ENCODE data around the gene CDKAL1. TPM values are rescaled to one million over a fixed set of nuclear protein-coding genes. Genes with fewer than 3 reads are reported as not detected.

The CDKAL1 gene
- total RNA-seq, 2 donors from 2014 or later, result 23.5 to 26.4 TPM

- H3K9me3 Mint-ChIP-seq, result peaks cover under 1% of the 10 kb centered on the region
- no peak overlapping the region for H3K4me3 ChIP-seq (ENCODE audit: low read length)
These were observed 652.3 kb downstream of the CDKAL1 start for GRCh38 chr6:21186479-21187055.

GRCh38 chr6:21187485-21187884 is 653.2 kb downstream of the CDKAL1 start:
- DNase-seq, result no peak
- TF ChIP-seq CTCF (conservative IDR thresholded peaks at IDR 0.05), result no peak
- WGBS, 2 experiments (ENCODE audit: insufficient coverage in 1 of 2, insufficient read length in 1 of 2), result 90% methylated on average over 2 of the region's 2 CpGs; no CpG with 5 or more reads in 1 of the 2 experiments
- Histone ChIP-seq H3K9me3 (ENCODE audit: control insufficient read depth, low read length) (no peaks in the 10 kb centered on the region), H3K9ac (ENCODE audit: extremely low read depth, low read length, poor library complexity, severe bottlenecking) (no peak overlapping the region), H3K36me3 (ENCODE audit: control insufficient read depth, insufficient read depth, low read length) (no peaks in the 10 kb centered on the region), H3K27ac (ENCODE audit: low read depth, low read length) (no peak overlapping the region), H3K27me3 (ENCODE audit: control insufficient read depth, insufficient read depth, low read length, poor library complexity, severe bottlenecking) (no peaks in the 10 kb centered on the region), H3K4me3 (ENCODE audit: low read length) (no peak overlapping the region), H3K4me1 (ENCODE audit: control insufficient read depth, insufficient read depth, low read length) (peaks cover 5% of the 10 kb centered on the region)
- Mint-ChIP-seq H3K9me3 (peaks cover 3% of the 10 kb centered on the region), H3K4me1 (peaks cover 33% of the 10 kb centered on the region), H3K36me3 (ENCODE audit: low read depth) (peaks cover 3% of the 10 kb centered on the region), H3K27me3 (ENCODE audit: insufficient read depth) (no peaks in the 10 kb centered on the region), H3K27ac (no peak overlapping the region), H3K4me3 (no peak overlapping the region)

More at GRCh38 chr6:21186479-21187055, 652.3 kb downstream of the CDKAL1 start:
- H3K9me3 ChIP-seq (ENCODE audit: control insufficient read depth, low read length), result no peaks in the 10 kb centered on the region
- H3K4me3 Mint-ChIP-seq, result no peak overlapping the region
- no peak for DNase-seq
- H3K27ac Mint-ChIP-seq, result peak overlapping the region; percentile 81
- no peaks in the 10 kb centered on the region for H3K27me3 Mint-ChIP-seq (ENCODE audit: insufficient read depth)
- H3K27me3 ChIP-seq (ENCODE audit: control insufficient read depth, insufficient read depth, low read length, poor library complexity, severe bottlenecking), result no peaks in the 10 kb centered on the region
- H3K9ac ChIP-seq (ENCODE audit: extremely low read depth, low read length, poor library complexity, severe bottlenecking), result no peak overlapping the region
- peaks cover under 1% of the 10 kb centered on the region for H3K36me3 Mint-ChIP-seq (ENCODE audit: low read depth)
- H3K36me3 ChIP-seq (ENCODE audit: control insufficient read depth, insufficient read depth, low read length), result no peaks in the 10 kb centered on the region
- TF ChIP-seq CTCF (conservative IDR thresholded peaks at IDR 0.05), result no peak
- peaks cover 5% of the 10 kb centered on the region for H3K4me1 ChIP-seq (ENCODE audit: control insufficient read depth, insufficient read depth, low read length)
- 93% methylated on average over 1 of the region's 2 CpGs; no CpG with 5 or more reads in 1 of the 2 experiments for WGBS, 2 experiments (ENCODE audit: insufficient coverage in 1 of 2, insufficient read length in 1 of 2)
- peak overlapping the region; percentile 54 for H3K27ac ChIP-seq (ENCODE audit: low read depth, low read length)
- H3K4me1 Mint-ChIP-seq, result peaks cover 33% of the 10 kb centered on the region

DNA sequence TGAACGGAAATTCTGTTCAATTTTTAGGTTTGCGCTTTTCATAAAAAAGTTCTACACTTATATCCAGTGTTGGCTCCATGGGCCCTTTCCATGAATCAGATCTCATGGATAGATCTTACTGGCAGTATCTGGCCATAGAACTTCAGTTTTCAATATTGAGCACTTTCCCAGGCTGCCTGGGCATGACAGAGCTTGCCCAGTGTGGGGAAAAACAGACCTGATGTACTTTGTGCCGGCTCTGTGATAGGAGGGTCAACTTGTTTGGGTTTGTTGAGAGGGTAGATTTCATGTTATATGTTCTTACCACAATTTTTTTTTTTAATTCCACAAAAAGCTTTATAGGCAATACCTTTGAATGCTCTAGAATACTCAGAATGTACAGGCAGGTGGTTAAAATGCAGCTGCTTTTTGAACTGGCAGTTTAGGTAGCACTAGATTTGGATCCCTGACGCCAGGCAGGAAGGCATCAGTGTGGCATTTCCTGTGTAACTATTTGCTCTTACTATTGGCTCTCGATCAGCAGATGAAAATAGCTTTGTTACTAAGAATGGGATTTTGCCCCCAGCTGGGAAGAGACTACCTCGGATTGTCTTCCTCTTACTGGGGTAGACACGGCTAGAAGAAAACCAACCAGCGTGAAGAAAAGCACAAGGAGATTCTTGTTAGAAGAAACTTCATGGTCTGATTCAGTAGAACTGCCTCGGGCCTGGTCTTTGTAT is 654.4 kb downstream of the CDKAL1 start:
- no peaks in the 10 kb centered on the region for H3K27me3 ChIP-seq (ENCODE audit: control insufficient read depth, insufficient read depth, low read length, poor library complexity, severe bottlenecking)
- no peak for DNase-seq
- Mint-ChIP-seq H3K4me1 (peaks cover 30% of the 10 kb centered on the region), H3K9me3 (peaks cover 13% of the 10 kb centered on the region), H3K36me3 (ENCODE audit: low read depth) (peaks cover 9% of the 10 kb centered on the region), H3K27me3 (ENCODE audit: insufficient read depth) (no peaks in the 10 kb centered on the region), H3K4me3 (no peak overlapping the region), H3K27ac (peak overlapping the region; percentile 7)
- no peak overlapping the region for H3K9ac ChIP-seq (ENCODE audit: extremely low read depth, low read length, poor library complexity, severe bottlenecking)
- TF ChIP-seq CTCF (conservative IDR thresholded peaks at IDR 0.05), result no peak
- H3K9me3 ChIP-seq (ENCODE audit: control insufficient read depth, low read length), result peaks cover 8% of the 10 kb centered on the region
- no peaks in the 10 kb centered on the region for H3K36me3 ChIP-seq (ENCODE audit: control insufficient read depth, insufficient read depth, low read length)
- peak overlapping the region; percentile 40 for H3K27ac ChIP-seq (ENCODE audit: low read depth, low read length)
- peaks cover 5% of the 10 kb centered on the region for H3K4me1 ChIP-seq (ENCODE audit: control insufficient read depth, insufficient read depth, low read length)
- WGBS, 2 experiments (ENCODE audit: insufficient coverage in 1 of 2, insufficient read length in 1 of 2), result 59 to 80% methylated on average over 8 to 9 of the region's 9 CpGs
- no peak overlapping the region for H3K4me3 ChIP-seq (ENCODE audit: low read length)

Data from endodermal cell (in vitro differentiated cells).